Measurements from ENCODE around the gene VSTM5. TPM values are rescaled to one million over a fixed set of nuclear protein-coding genes. Genes with fewer than 3 reads are reported as not detected.

Gene VSTM5
- total and polyA plus RNA-seq, 2 of the 8 experiments (the other 6 are each of a cell fraction or from before 2014, with no cell fraction given): 0.22 to 0.70 TPM

GRCh38 chr11:93843906-93844305 is 6.5 kb downstream of the VSTM5 start (continued):
- TF ChIP-seq GTF2F1 (IDR thresholded peaks at IDR 0.05; ENCODE audit: borderline replicate concordance, low read depth, low read length) (no peak), POU5F1 (IDR thresholded peaks at IDR 0.05; ENCODE audit: low read depth, low read length) (no peak), HDAC6 (IDR thresholded peaks at IDR 0.05; ENCODE audit: low read depth, low read length) (no peak), RBBP5 (IDR thresholded peaks at IDR 0.05; ENCODE audit: borderline replicate concordance, low read depth, low read length) (no peak)
